AG04450 (cell line): ENCODE data around the gene KCNN2. TPM values are rescaled to one million over a fixed set of nuclear protein-coding genes. Genes with fewer than 3 reads are reported as not detected.

Experiments
- CTCF ChIA-PET: fragments of 300-600, 350-600 bp; formaldehyde crosslinking; extraction: SDS; loops from one replicate; lab custom pipeline; 2022; ENCODE audit warnings: antibody characterized with exemption, inconsistent platforms; lab: Charles Lee
- POLR2A ChIA-PET: fragments of 350-600 bp; formaldehyde crosslinking; extraction: SDS; loops from one replicate; lab custom pipeline; 2021; ENCODE audit warnings: antibody characterized with exemption, inconsistent platforms; lab: Yijun Ruan, JAX
- DNase-seq: peaks from one replicate; pipeline ENCODE4 v3.0.0-alpha.2; 2011; ENCODE audit warnings: low read depth, low spot score
- H3K27ac ChIP-seq: one replicate; pipeline ENCODE4 v1.5.1; 2012; ENCODE audit warnings: low read depth, low read length, control low read depth
- H3K27me3 ChIP-seq: one replicate; pipeline ENCODE4 v1.6.0; 2012; ENCODE audit warnings: low read length; ENCODE audit not compliant: control insufficient read depth, insufficient read depth
- H3K4me3 ChIP-seq: 2 replicates; pipeline ENCODE4 v1.5.1; 2011; ENCODE audit warnings: mild to moderate bottlenecking, low read depth, low read length, control low read depth
- H3K9me3 ChIP-seq: 2 replicates; pipeline ENCODE4 v1.5.1; 2012; ENCODE audit warnings: low read length; ENCODE audit not compliant: control insufficient read depth, insufficient read depth
- polyA plus RNA-seq: library from polyadenylated mRNA; depleted of rRNA; stranded (reverse); fragments of >200 nt; gene quantifications from 2 replicates; pipeline ENCODE4 v1.2.3, GENCODE V29; 2011
- TF ChIP-seq, protein P1 (sequence below): IDR thresholded peaks from 2 replicates; pipeline ENCODE4 v1.5.1; 2011; ENCODE audit warnings: low read depth, low read length, control low read depth, inconsistent platforms

The KCNN2 gene
- polyA plus RNA-seq, 1 experiment: 0.86 TPM

DNA sequence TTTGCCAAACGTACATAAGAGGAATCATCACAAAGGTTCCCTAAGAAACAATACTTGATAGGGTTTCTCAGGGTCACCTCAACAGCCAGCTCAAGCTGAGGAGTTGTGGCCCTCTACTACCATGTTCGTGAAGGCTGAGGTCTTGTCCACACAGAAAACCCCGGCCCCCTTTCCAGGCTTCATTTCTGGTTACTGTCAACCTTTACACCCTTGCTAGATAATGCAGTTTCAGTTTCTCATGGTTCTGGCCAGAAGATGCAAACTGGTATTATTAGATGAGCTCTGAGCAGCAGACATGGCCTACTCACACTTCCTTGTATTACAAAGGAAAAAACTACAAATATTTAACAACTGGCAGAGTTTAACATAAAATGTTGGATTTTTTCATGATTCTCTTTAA, 22.8 kb upstream of the KCNN2 start:
- no peaks in the 10 kb centered on the region for H3K27me3 ChIP-seq
- DNase-seq: no peak
- H3K27ac ChIP-seq: no peak overlapping the region
- no peak overlapping the region for H3K4me3 ChIP-seq
- POLR2A ChIA-PET: no interaction called here
- TF ChIP-seq, protein P1, sequence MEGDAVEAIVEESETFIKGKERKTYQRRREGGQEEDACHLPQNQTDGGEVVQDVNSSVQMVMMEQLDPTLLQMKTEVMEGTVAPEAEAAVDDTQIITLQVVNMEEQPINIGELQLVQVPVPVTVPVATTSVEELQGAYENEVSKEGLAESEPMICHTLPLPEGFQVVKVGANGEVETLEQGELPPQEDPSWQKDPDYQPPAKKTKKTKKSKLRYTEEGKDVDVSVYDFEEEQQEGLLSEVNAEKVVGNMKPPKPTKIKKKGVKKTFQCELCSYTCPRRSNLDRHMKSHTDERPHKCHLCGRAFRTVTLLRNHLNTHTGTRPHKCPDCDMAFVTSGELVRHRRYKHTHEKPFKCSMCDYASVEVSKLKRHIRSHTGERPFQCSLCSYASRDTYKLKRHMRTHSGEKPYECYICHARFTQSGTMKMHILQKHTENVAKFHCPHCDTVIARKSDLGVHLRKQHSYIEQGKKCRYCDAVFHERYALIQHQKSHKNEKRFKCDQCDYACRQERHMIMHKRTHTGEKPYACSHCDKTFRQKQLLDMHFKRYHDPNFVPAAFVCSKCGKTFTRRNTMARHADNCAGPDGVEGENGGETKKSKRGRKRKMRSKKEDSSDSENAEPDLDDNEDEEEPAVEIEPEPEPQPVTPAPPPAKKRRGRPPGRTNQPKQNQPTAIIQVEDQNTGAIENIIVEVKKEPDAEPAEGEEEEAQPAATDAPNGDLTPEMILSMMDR: no peak
- H3K9me3 ChIP-seq: no peaks in the 10 kb centered on the region; the same call in 1 of the 2 replicates
- CTCF ChIA-PET: interaction anchor here (0.5 kb wide), 1 partner anchor 26 kb away, joined by 3 read pairs; no protein-coding TSS in a partner anchor

DNA sequence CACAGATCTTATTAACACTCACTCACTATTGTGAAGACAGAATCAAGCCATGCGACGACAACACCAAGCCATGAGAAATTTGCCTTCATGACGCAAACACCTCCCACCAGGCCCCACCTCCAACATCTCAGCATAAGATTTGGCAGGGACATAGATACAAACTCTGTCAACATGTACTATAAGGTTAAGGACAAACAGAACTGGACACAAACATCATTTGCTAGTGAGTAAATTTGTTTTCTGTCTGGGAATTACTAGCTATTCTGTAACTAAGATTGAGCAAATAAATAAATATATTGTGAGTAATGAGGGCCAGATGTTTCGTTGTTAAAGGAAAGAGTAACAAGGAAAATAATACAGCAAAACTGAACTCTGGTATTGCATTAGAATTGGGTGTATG, 15.7 kb upstream of the KCNN2 start:
- no peaks in the 10 kb centered on the region for H3K27me3 ChIP-seq
- DNase-seq: no peak
- CTCF ChIA-PET: interaction anchor here (0.5 to 1.1 kb wide), 2 partner anchors 245 to 651 kb away, joined by 3 read pairs; no protein-coding TSS in a partner anchor
- H3K27ac ChIP-seq: no peak overlapping the region
- no peaks in the 10 kb centered on the region for H3K9me3 ChIP-seq
- TF ChIP-seq, protein P1: no peak
- no peak overlapping the region for H3K4me3 ChIP-seq
- POLR2A ChIA-PET: no interaction called here

DNA sequence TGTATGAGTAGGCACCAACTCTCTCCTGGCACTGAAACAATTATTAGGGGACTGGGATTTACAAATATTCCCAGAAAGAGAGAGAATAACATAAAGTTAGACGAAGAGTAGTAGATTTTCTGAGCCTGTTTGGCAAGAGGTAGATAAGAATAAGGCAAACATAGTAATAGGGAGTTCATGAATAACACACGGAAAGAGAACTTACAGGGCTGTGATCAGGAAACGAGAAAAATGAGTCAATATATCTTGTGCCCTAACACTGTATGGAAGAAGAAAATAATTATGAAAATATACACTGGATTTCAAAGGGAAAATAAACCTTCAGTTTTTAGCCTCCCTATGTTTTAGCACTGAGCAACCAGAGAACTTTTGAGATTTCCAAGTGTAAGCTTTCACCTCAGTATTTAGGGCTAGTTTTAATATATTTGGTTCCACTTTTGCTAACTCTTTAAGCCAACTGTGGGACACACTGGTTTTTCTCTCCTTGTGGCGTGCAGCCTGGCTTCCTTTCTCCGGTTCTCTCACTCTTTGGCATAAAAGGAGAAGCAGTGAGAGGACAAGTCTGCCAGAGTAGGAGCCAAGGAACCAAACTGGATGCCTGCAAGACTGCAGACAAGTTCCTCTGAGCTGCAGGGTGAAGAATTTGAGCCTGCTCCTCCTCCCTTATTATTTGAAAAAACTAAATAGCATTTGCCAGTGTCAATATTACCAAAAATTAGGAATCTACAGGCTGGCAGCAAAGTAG, 6.6 kb upstream of the KCNN2 start:
- no peak overlapping the region for H3K27ac ChIP-seq
- H3K9me3 ChIP-seq: no peaks in the 10 kb centered on the region
- no peak overlapping the region for H3K4me3 ChIP-seq
- ChIA-PET POLR2A (no interaction called here), CTCF (interaction anchor here (1.9 kb wide), 1 partner anchor 254 kb away, joined by 11 read pairs; no protein-coding TSS in a partner anchor)
- TF ChIP-seq, protein P1: no peak
- DNase-seq: no peak
- H3K27me3 ChIP-seq: peaks cover 9% of the 10 kb centered on the region

DNA sequence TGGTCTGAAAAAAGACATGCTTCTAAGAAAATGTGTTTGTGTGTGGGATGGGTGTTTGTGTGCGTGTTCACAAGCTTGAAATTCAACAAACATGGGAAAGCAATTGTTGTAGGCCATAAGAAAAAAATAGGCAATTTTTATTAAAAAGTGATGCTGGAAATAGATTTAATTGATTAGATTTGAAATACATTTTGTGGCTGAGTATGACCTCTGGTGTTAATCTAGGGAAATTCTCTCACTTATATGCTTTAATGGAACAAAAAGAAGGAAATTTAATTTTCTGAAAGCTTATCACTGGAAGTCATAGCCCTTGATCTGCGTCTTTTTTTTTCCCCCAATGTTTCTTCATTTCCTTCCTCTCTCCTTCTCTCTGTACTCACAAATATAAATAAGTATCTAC, 3.5 kb upstream of the KCNN2 start:
- TF ChIP-seq, protein P1: peak; percentile 32; the same call in 1 of the 2 replicates
- POLR2A ChIA-PET: no interaction called here
- Histone ChIP-seq H3K9me3 (no peaks in the 10 kb centered on the region; the same call in 1 of the 2 replicates), H3K27me3 (peaks cover 27% of the 10 kb centered on the region), H3K27ac (no peak overlapping the region), H3K4me3 (no peak overlapping the region)
- DNase-seq: no peak
- CTCF ChIA-PET: interaction anchor here (0.5 to 2.5 kb wide), 14 partner anchors 14 to 746 kb away, joined by 3 to 9 read pairs (median 6); no protein-coding TSS in a partner anchor

DNA sequence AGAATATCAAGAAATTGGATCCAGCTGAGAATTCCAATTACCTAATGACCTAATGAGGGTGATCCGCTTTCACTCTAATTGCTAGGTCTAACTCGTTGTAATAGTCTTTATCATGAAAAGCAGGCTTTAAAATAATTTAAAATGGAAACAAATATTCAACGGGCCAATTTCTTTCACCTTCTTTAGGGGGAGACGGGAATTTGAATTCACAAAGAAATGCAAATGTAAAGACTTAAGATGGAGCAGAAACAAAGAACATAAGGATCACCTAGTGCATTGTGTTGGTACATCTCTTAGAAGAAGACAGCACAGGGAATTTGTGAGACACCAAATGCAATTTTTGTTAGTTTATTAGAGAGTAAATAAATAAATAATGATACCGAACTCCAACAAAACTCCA, 1.5 kb upstream of the KCNN2 start:
- CTCF ChIA-PET: interaction anchor here (0.6 to 2.5 kb wide), 7 partner anchors 30 to 748 kb away, joined by 3 to 12 read pairs (median 4); no protein-coding TSS in a partner anchor
- no peak overlapping the region for H3K27ac ChIP-seq
- no peak for DNase-seq
- H3K27me3 ChIP-seq: peaks cover 35% of the 10 kb centered on the region
- TF ChIP-seq, protein P1: no peak
- H3K4me3 ChIP-seq: peak overlapping the region; percentile 69
- no peaks in the 10 kb centered on the region; the same call in 1 of the 2 replicates for H3K9me3 ChIP-seq
- POLR2A ChIA-PET: no interaction called here
